ENCODE measurements around the gene CDH4. TPM values are rescaled to one million over a fixed set of nuclear protein-coding genes. Genes with fewer than 3 reads are reported as not detected.
"Not testable (repeated sequence)": the region's sequence is repeated elsewhere in the genome, so short reads cannot be mapped to it uniquely, and the experiment has no call there.

The CDH4 gene
- total RNA-seq, 1 experiment from 2014 or later = 3.9 TPM

GRCh38 chr20:61262036-61262435, 10.0 kb downstream of the CDH4 start:
- Histone ChIP-seq H3K27me3 (ENCODE audit: control insufficient read depth, insufficient read depth, low read length) (no peaks in the 10 kb centered on the region; the same call in 1 of the 2 replicates), H3K36me3 (replicated peaks; ENCODE audit: control insufficient read depth, insufficient read depth, low read length) (no peaks in the 10 kb centered on the region)
- no peak for DNase-seq

GRCh38 chr20:61262514-61262913, 10.5 kb downstream of the CDH4 start:
- DNase-seq = no peak
- no peak overlapping the region for H3K4me3 ChIP-seq (ENCODE audit: insufficient read depth, low read depth, low read length)
- H3K36me3 ChIP-seq (replicated peaks; ENCODE audit: control insufficient read depth, insufficient read depth, low read length) = no peaks in the 10 kb centered on the region
- H3K27me3 ChIP-seq (ENCODE audit: control insufficient read depth, insufficient read depth, low read length) = no peaks in the 10 kb centered on the region; the same call in 1 of the 2 replicates

More at GRCh38 chr20:61262036-61262435, 10.0 kb downstream of the CDH4 start:
- H3K4me3 ChIP-seq (ENCODE audit: insufficient read depth, low read depth, low read length) = no peak overlapping the region

- Histone ChIP-seq H3K4me3 (ENCODE audit: insufficient read depth, low read depth, low read length) (0 out of 2 replicates have a peak overlapping the region, but pooled peaks have one; percentile 4), H3K27me3 (ENCODE audit: control insufficient read depth, insufficient read depth, low read length) (no peaks in the 10 kb centered on the region; the same call in 1 of the 2 replicates), H3K36me3 (replicated peaks; ENCODE audit: control insufficient read depth, insufficient read depth, low read length) (no peaks in the 10 kb centered on the region)
- DNase-seq = peak; percentile 74
These were observed 11.1 kb downstream of the CDH4 start for GRCh38 chr20:61263084-61263695.

GRCh38 chr20:61263938-61264337, 11.9 kb downstream of the CDH4 start:
- H3K4me3 ChIP-seq (ENCODE audit: insufficient read depth, low read depth, low read length) = no peak overlapping the region
- H3K27me3 ChIP-seq (ENCODE audit: control insufficient read depth, insufficient read depth, low read length) = no peaks in the 10 kb centered on the region; the same call in 1 of the 2 replicates
- no peak for DNase-seq
- H3K36me3 ChIP-seq (replicated peaks; ENCODE audit: control insufficient read depth, insufficient read depth, low read length) = no peaks in the 10 kb centered on the region

- Histone ChIP-seq H3K27me3 (ENCODE audit: control insufficient read depth, insufficient read depth, low read length) (no peaks in the 10 kb centered on the region; the same call in 1 of the 2 replicates), H3K36me3 (replicated peaks; ENCODE audit: control insufficient read depth, insufficient read depth, low read length) (no peaks in the 10 kb centered on the region), H3K4me3 (ENCODE audit: insufficient read depth, low read depth, low read length) (no peak overlapping the region)
- no peak for DNase-seq
These were observed 15.2 kb downstream of the CDH4 start for GRCh38 chr20:61267241-61267640.

GRCh38 chr20:61268024-61268423, 16.0 kb downstream of the CDH4 start:
- Histone ChIP-seq H3K27me3 (ENCODE audit: control insufficient read depth, insufficient read depth, low read length) (no peaks in the 10 kb centered on the region; the same call in 1 of the 2 replicates), H3K4me3 (ENCODE audit: insufficient read depth, low read depth, low read length) (no peak overlapping the region)

GRCh38 chr20:61271312-61272231, 19.5 kb downstream of the CDH4 start:
- no peaks in the 10 kb centered on the region for H3K36me3 ChIP-seq (replicated peaks; ENCODE audit: control insufficient read depth, insufficient read depth, low read length)
- H3K27me3 ChIP-seq (ENCODE audit: control insufficient read depth, insufficient read depth, low read length) = no peaks in the 10 kb centered on the region; the same call in 1 of the 2 replicates
- DNase-seq = peak; percentile 77
- no peak overlapping the region for H3K4me3 ChIP-seq (ENCODE audit: insufficient read depth, low read depth, low read length)

More at GRCh38 chr20:61268024-61268423, 16.0 kb downstream of the CDH4 start:
- no peak for DNase-seq
- H3K36me3 ChIP-seq (replicated peaks; ENCODE audit: control insufficient read depth, insufficient read depth, low read length) = no peaks in the 10 kb centered on the region

- H3K4me3 ChIP-seq (ENCODE audit: insufficient read depth, low read depth, low read length); DNase-seq: not testable (repeated sequence)
These were observed 21.0 kb downstream of the CDH4 start for GRCh38 chr20:61273024-61273423.

GRCh38 chr20:61273666-61274065, 21.6 kb downstream of the CDH4 start:
- not testable (repeated sequence) for H3K4me3 ChIP-seq (ENCODE audit: insufficient read depth, low read depth, low read length); H3K27me3 ChIP-seq (ENCODE audit: control insufficient read depth, insufficient read depth, low read length); DNase-seq; H3K36me3 ChIP-seq (replicated peaks; ENCODE audit: control insufficient read depth, insufficient read depth, low read length)

More at GRCh38 chr20:61273024-61273423, 21.0 kb downstream of the CDH4 start:
- not testable (repeated sequence) for H3K27me3 ChIP-seq (ENCODE audit: control insufficient read depth, insufficient read depth, low read length); H3K36me3 ChIP-seq (replicated peaks; ENCODE audit: control insufficient read depth, insufficient read depth, low read length)

- Histone ChIP-seq H3K36me3 (replicated peaks; ENCODE audit: control insufficient read depth, insufficient read depth, low read length) (no peaks in the 10 kb centered on the region), H3K27me3 (ENCODE audit: control insufficient read depth, insufficient read depth, low read length) (no peaks in the 10 kb centered on the region), H3K4me3 (ENCODE audit: insufficient read depth, low read depth, low read length) (no peak overlapping the region)
- no peak for DNase-seq
These were observed 22.3 kb downstream of the CDH4 start for GRCh38 chr20:61274326-61274725.

GRCh38 chr20:61278296-61278695, 26.2 kb downstream of the CDH4 start:
- no peaks in the 10 kb centered on the region for H3K27me3 ChIP-seq (ENCODE audit: control insufficient read depth, insufficient read depth, low read length)
- H3K4me3 ChIP-seq (ENCODE audit: insufficient read depth, low read depth, low read length) = no peak overlapping the region
- no peak for DNase-seq
- no peaks in the 10 kb centered on the region for H3K36me3 ChIP-seq (replicated peaks; ENCODE audit: control insufficient read depth, insufficient read depth, low read length)

GRCh38 chr20:61279621-61280150, 27.6 kb downstream of the CDH4 start:
- H3K4me3 ChIP-seq (ENCODE audit: insufficient read depth, low read depth, low read length) = no peak overlapping the region
- peak; percentile 59 for DNase-seq
- no peaks in the 10 kb centered on the region for H3K27me3 ChIP-seq (ENCODE audit: control insufficient read depth, insufficient read depth, low read length)
- H3K36me3 ChIP-seq (replicated peaks; ENCODE audit: control insufficient read depth, insufficient read depth, low read length) = no peaks in the 10 kb centered on the region

GRCh38 chr20:61280217-61280980, 28.3 kb downstream of the CDH4 start:
- no peak overlapping the region for H3K4me3 ChIP-seq (ENCODE audit: insufficient read depth, low read depth, low read length)

GRCh38 chr20:61281286-61281795, 29.3 kb downstream of the CDH4 start:
- no peaks in the 10 kb centered on the region for H3K27me3 ChIP-seq (ENCODE audit: control insufficient read depth, insufficient read depth, low read length)
- DNase-seq = no peak
- H3K36me3 ChIP-seq (replicated peaks; ENCODE audit: control insufficient read depth, insufficient read depth, low read length) = no peaks in the 10 kb centered on the region
- no peak overlapping the region for H3K4me3 ChIP-seq (ENCODE audit: insufficient read depth, low read depth, low read length)

More at GRCh38 chr20:61280217-61280980, 28.3 kb downstream of the CDH4 start:
- no peaks in the 10 kb centered on the region for H3K36me3 ChIP-seq (replicated peaks; ENCODE audit: control insufficient read depth, insufficient read depth, low read length)
- no peaks in the 10 kb centered on the region for H3K27me3 ChIP-seq (ENCODE audit: control insufficient read depth, insufficient read depth, low read length)
- peak; percentile 78 for DNase-seq
